ENCODE results near the gene HPCAL1. TPM values are rescaled to one million over a fixed set of nuclear protein-coding genes. Genes with fewer than 3 reads are reported as not detected.
A peak's percentile ranks its signal among the peaks of the same experiment; 100 is the strongest.

The HPCAL1 gene
- total and polyA plus RNA-seq, 2 donors (not counting 3 experiments of a cell fraction or from before 2014, with no cell fraction given): 56.5 to 77.4 TPM

GRCh38 chr2:10305254-10305635 is 2.5 kb downstream of the HPCAL1 start:
- TF ChIP-seq GATA2 (IDR thresholded peaks at IDR 0.05; ENCODE audit: insufficient read depth, insufficient read length, low read depth, low read length): no peak
- TF ChIP-seq MYC (IDR thresholded peaks at IDR 0.05; ENCODE audit: low read depth, low read length): no peak
- no peak for TF ChIP-seq POLR2A (IDR thresholded peaks at IDR 0.05; ENCODE audit: low read depth, low read length)
- no peak for TF ChIP-seq JUN (IDR thresholded peaks at IDR 0.05; ENCODE audit: borderline replicate concordance, insufficient read depth, insufficient read length, low read depth)
- no peak for TF ChIP-seq MAX (IDR thresholded peaks at IDR 0.05; ENCODE audit: insufficient read depth, insufficient read length)
- TF ChIP-seq POLR2AphosphoS5 (IDR thresholded peaks at IDR 0.05; ENCODE audit: insufficient read depth, low read depth, low read length): no peak
- no peak for TF ChIP-seq FOS (IDR thresholded peaks at IDR 0.05; ENCODE audit: borderline replicate concordance, insufficient read depth, low read length)
- no peak for TF ChIP-seq EZH2 (IDR thresholded peaks at IDR 0.05; ENCODE audit: borderline replicate concordance, low read depth, low read length, severe bottlenecking)
- TF ChIP-seq CTCF (IDR thresholded peaks at IDR 0.05; ENCODE audit: extremely low read depth in 1 of 2, insufficient read depth in 1 of 2, low read depth in 1 of 2, low read length in 2 of 2): no peak
- dilution Hi-C loops (cut with MboI; ENCODE audit: extremely low pct_ligation_motif_present, low sequenced_read_pairs) (no loop called here), intact Hi-C loops (cut with micrococcal nuclease) (loop anchor here (1.0 kb wide), 3 partner anchors 11 to 104 kb away; no protein-coding TSS in a partner anchor)
- DNase-seq (ENCODE audit: low read depth, low spot score) (peak; percentile 40), FAIRE-seq (no peak)
- BruUV-seq (replicated peaks): no TSS peak
- CTCF ChIA-PET: interaction anchor here (0.9 to 8.4 kb wide), 11 partner anchors 9 to 181 kb away, joined by 3 to 142 read pairs (median 14); no protein-coding TSS in a partner anchor
- H3K4me1 ChIP-seq (ENCODE audit: control insufficient read depth, extremely low read depth, insufficient read depth, low read length): peaks cover 12% of the 10 kb centered on the region
- no peaks in the 10 kb centered on the region for H4K20me1 ChIP-seq (replicated peaks; ENCODE audit: control insufficient read depth, extremely low read depth, insufficient read depth, low read length)
- H3K36me3 ChIP-seq (ENCODE audit: control insufficient read depth in 2 of 2, extremely low read depth in 1 of 2, insufficient read depth in 2 of 2, low read length in 2 of 2): no peaks in the 10 kb centered on the region
- peaks cover 66% of the 10 kb centered on the region for H3K79me2 ChIP-seq (ENCODE audit: control insufficient read depth, insufficient read depth, low read length)
- H3K27me3 ChIP-seq (ENCODE audit: control insufficient read depth in 2 of 2, insufficient read depth in 2 of 2, low read length in 2 of 2): no peaks in the 10 kb centered on the region
- peak overlapping the region; percentile 81 for H3K4me2 ChIP-seq (ENCODE audit: insufficient read depth, low read length)
- no peak overlapping the region for H3K9ac ChIP-seq (replicated peaks; ENCODE audit: extremely low read depth, insufficient read depth, low read length)
- H2AFZ ChIP-seq (ENCODE audit: low read depth, low read length): no peak overlapping the region
- POLR2A ChIA-PET: no interaction called here
- H3K4me3 ChIP-seq (replicated peaks in 1 of 3; ENCODE audit: insufficient read depth in 1 of 3, low read depth in 1 of 3, low read length in 3 of 3): no peak overlapping the region
- no peaks in the 10 kb centered on the region for H3K9me3 ChIP-seq (replicated peaks; ENCODE audit: control insufficient read depth, insufficient read depth, low read length)
- H3K9me1 ChIP-seq (replicated peaks; ENCODE audit: control insufficient read depth, extremely low read depth, insufficient read depth, low read length): no peaks in the 10 kb centered on the region
- no peak overlapping the region for H3K27ac ChIP-seq (ENCODE audit: insufficient read depth, low read depth, low read length)

Data from endothelial cell of umbilical vein (primary cell).